Brain microvascular endothelial cell (primary cell): ENCODE measurements around the gene CCL22.

ENCODE experiments used
- DNase-seq: peaks from one replicate; pipeline ENCODE4 v3.0.0-alpha.2; 2020
- H3K27ac ChIP-seq: fragments of 250-450 bp; sonication (Bioruptor Pico); 2 replicates; pipeline ENCODE4 v1.5.1; 2020; ENCODE audit warnings: mild to moderate bottlenecking, moderate library complexity
- H3K27me3 ChIP-seq: fragments of 250-450 bp; sonication (Bioruptor Pico); replicated peaks from 2 replicates; pipeline ENCODE4 v1.5.1; 2020; ENCODE audit warnings: mild to moderate bottlenecking
- H3K36me3 ChIP-seq: fragments of 250-450 bp; sonication (Bioruptor Pico); replicated peaks from 2 replicates; pipeline ENCODE4 v1.5.1; 2020; ENCODE audit warnings: mild to moderate bottlenecking
- H3K4me3 ChIP-seq: 2 replicates; pipeline ENCODE4 v1.5.1; 2011; ENCODE audit warnings: low read depth, mild to moderate bottlenecking, control low read depth, low read length, moderate library complexity
- CTCF ChIP-seq: IDR thresholded peaks from 2 replicates; pipeline ENCODE4 v1.5.1; 2011; ENCODE audit warnings: low read depth, mild to moderate bottlenecking, moderate library complexity, low read length, control low read depth, inconsistent platforms; ENCODE audit errors: missing control alignments
- in situ Hi-C: cut with HindIII; loops from 2 replicates; pipeline ENCODE4 v1.10.0; 2017; ENCODE audit warnings: low sequenced_read_pairs, low pct_ligation_motif_present

Gene CCL22

GRCh38 chr16:57357330-57358085 lies 1.1 kb upstream of the CCL22 start:
- Histone ChIP-seq H3K4me3 (no peak overlapping the region), H3K36me3 (no peaks in the 10 kb centered on the region), H3K27ac (no peak overlapping the region), H3K27me3 (no peaks in the 10 kb centered on the region)
- no peak for DNase-seq
- in situ Hi-C loops = no loop called here
- TF ChIP-seq CTCF = no peak

DNA sequence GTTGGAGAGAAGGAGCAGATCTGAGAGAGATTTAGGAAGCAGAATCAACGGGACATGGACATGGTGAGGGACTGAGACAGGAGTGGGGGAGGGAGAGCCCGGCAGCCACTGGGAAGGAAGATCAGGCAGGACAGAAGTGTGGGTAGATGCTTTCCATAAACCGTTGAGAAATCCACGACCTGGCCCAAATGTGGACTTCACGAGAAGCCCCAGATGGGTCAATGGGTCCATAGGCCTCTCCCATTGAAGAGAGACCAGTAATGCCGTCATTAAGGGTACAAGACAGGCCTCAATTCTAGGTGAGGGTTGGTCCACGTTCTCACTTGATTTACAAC lies 530 bp upstream of the CCL22 start:
- no peak for DNase-seq
- TF ChIP-seq CTCF = no peak
- Histone ChIP-seq H3K36me3 (no peaks in the 10 kb centered on the region), H3K4me3 (no peak overlapping the region), H3K27ac (no peak overlapping the region), H3K27me3 (no peaks in the 10 kb centered on the region)
- in situ Hi-C loops = no loop called here

- in situ Hi-C loops = no loop called here
- H3K27ac ChIP-seq = no peak overlapping the region
- no peak overlapping the region for H3K4me3 ChIP-seq
- no peaks in the 10 kb centered on the region for H3K27me3 ChIP-seq
- no peaks in the 10 kb centered on the region for H3K36me3 ChIP-seq
- TF ChIP-seq CTCF = no peak
- no peak for DNase-seq
Observed at GRCh38 chr16:57360321-57360935, 1.8 kb downstream of the CCL22 start.

DNA sequence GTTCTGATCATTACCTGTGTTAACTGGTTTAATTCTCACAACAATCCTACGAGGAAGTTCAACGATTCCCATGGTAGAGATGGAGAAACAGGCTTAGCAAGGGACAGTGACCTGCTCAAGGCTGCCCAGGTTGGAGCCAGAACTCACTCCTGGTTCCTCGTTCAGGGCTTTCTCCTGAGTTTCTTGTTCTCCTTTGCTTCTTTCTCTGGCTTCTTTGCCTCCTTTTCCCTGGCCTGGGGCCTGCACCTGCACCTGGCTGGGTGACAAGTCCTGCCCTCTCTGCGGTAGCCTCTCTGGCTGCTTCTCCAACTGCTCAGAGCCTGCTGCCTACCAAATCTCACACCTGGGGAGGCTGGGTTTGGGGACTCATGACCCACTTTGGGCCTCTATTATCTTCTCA lies 2.8 kb downstream of the CCL22 start:
- no peak for TF ChIP-seq CTCF
- Histone ChIP-seq H3K4me3 (no peak overlapping the region), H3K27ac (no peak overlapping the region), H3K36me3 (no peaks in the 10 kb centered on the region), H3K27me3 (no peaks in the 10 kb centered on the region)
- no peak for DNase-seq
- in situ Hi-C loops = no loop called here

DNA sequence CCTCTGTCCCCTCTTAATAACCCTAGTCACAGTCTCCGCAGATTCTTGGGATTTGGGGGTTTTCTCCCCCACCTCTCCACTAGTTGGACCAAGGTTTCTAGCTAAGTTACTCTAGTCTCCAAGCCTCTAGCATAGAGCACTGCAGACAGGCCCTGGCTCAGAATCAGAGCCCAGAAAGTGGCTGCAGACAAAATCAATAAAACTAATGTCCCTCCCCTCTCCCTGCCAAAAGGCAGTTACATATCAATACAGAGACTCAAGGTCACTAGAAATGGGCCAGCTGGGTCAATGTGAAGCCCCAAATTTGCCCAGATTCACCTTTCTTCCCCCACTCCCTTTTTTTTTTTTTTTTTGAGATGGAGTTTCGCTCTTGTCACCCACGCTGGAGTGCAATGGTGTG lies 5.6 kb downstream of the CCL22 start:
- no peak for TF ChIP-seq CTCF
- Histone ChIP-seq H3K27me3 (no peaks in the 10 kb centered on the region), H3K36me3 (no peaks in the 10 kb centered on the region), H3K4me3 (no peak overlapping the region), H3K27ac (no peak overlapping the region)
- no peak for DNase-seq
- in situ Hi-C loops = no loop called here

DNA sequence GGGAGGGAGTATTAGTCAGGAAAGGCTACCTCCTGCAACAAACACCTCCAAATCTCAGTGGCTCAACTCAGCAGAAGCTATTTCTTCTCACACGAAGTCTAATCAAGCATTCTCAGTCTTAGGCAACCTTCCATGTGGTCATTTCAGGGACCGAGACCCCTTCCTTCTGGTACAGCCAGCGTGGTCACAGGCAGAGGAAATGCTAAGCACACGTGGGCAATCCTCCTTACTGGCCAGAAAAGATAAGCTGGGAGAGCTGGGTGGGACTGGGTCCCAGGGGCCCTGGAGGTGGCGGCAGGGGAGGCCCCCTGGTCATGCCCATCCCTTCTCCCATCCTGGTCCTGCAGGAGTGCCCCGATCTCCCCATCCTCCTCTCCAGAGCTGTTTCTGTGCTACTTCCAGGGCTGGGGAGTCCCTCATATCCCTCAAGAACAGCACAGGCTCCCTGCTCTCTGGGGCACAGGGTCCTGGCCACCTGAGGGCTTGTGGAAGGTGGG lies 8.0 kb downstream of the CCL22 start:
- no peak for DNase-seq
- Histone ChIP-seq H3K4me3 (no peak overlapping the region), H3K27me3 (no peaks in the 10 kb centered on the region), H3K36me3 (no peaks in the 10 kb centered on the region), H3K27ac (no peak overlapping the region)
- in situ Hi-C loops = no loop called here
- no peak for TF ChIP-seq CTCF
